GM19023 (cell line): ENCODE measurements around the gene OR52E4.

Source experiments
- ATAC-seq: cut with Tn5 transposase; IDR thresholded peaks from one replicate; pipeline ENCODE4 v1.9.1; 2021; ENCODE audit warnings: mild to moderate bottlenecking, moderate library complexity; ENCODE audit not compliant: unreplicated experiment

OR52E4 gene

GRCh38 chr11:5880329-5880728, at the start of gene OR52E4:
TSS of gene OR52E4 (plus strand) at chr11:5880629. CDS start at chr11:5884293, 3,664 bp downstream.
- ATAC-seq, result no peak

- no peak for ATAC-seq
These were observed 49.1 kb upstream of the OR52E4 start for GRCh38 chr11:5831196-5831829.

- no peak for ATAC-seq
These were observed 47.0 kb upstream of the OR52E4 start for GRCh38 chr11:5833446-5833845.

- ATAC-seq, result no peak
These were observed 42.7 kb upstream of the OR52E4 start for GRCh38 chr11:5837695-5838094.

- ATAC-seq, result no peak
These were observed 38.6 kb upstream of the OR52E4 start, which contains the start of gene OR52E6 for GRCh38 chr11:5841797-5842196. TSS of gene OR52E6 (minus strand) at chr11:5841897. CDS start at chr11:5841897, 0 bp downstream.

- ATAC-seq, result no peak
These were observed 33.7 kb upstream of the OR52E4 start for GRCh38 chr11:5846701-5847100.

- ATAC-seq, result no peak
These were observed 32.7 kb upstream of the OR52E4 start for GRCh38 chr11:5847711-5848110.

GRCh38 chr11:5851002-5851401, 29.4 kb upstream of the OR52E4 start:
- ATAC-seq, result no peak

- ATAC-seq, result no peak
These were observed 22.8 kb upstream of the OR52E4 start, which contains the start of gene OR52E8 for GRCh38 chr11:5857590-5857989. TSS of gene OR52E8 (minus strand) at chr11:5857690. CDS start at chr11:5857690, 0 bp downstream.

GRCh38 chr11:5865826-5866225, 14.6 kb upstream of the OR52E4 start:
- no peak for ATAC-seq

GRCh38 chr11:5878564-5878963, 1.9 kb upstream of the OR52E4 start:
- no peak for ATAC-seq

GRCh38 chr11:5881756-5882155, 1.3 kb downstream of the OR52E4 start:
- ATAC-seq, result no peak

GRCh38 chr11:5887172-5887571, 6.7 kb downstream of the OR52E4 start:
- ATAC-seq, result no peak

GRCh38 chr11:5887661-5888060, 7.2 kb downstream of the OR52E4 start:
- ATAC-seq, result no peak

GRCh38 chr11:5891216-5891800, 10.9 kb downstream of the OR52E4 start:
- no peak for ATAC-seq

- ATAC-seq, result no peak
These were observed 12.5 kb downstream of the OR52E4 start, which contains the start of gene OR52E5 for GRCh38 chr11:5892908-5893307. TSS of gene OR52E5 (plus strand) at chr11:5893208. CDS start at chr11:5900777, 7,569 bp downstream.

GRCh38 chr11:5899534-5899933, 19.1 kb downstream of the OR52E4 start:
- ATAC-seq, result no peak

GRCh38 chr11:5910540-5910939, 30.1 kb downstream of the OR52E4 start:
- ATAC-seq, result no peak

- peak; percentile 84 for ATAC-seq
These were observed 42.5 kb downstream of the OR52E4 start for GRCh38 chr11:5922749-5923426.

- peak; percentile 40 for ATAC-seq
These were observed 43.0 kb downstream of the OR52E4 start for GRCh38 chr11:5923427-5923776.

GRCh38 chr11:5923794-5924193, 43.4 kb downstream of the OR52E4 start:
- no peak for ATAC-seq

- ATAC-seq, result no peak
These were observed 47.8 kb downstream of the OR52E4 start for GRCh38 chr11:5928271-5928670.
